ENCODE measurements around the gene EPHB6.

The EPHB6 gene

GRCh38 chr7:142873281-142873784 is 18.5 kb downstream of the EPHB6 start:
- no peaks in the 10 kb centered on the region for H3K27me3 ChIP-seq (ENCODE audit: insufficient read depth, poor library complexity, severe bottlenecking)
- no peak overlapping the region for H3K27ac ChIP-seq (replicated peaks)
- H3K4me3 ChIP-seq (replicated peaks; ENCODE audit: insufficient read depth, low read length) = no peak overlapping the region
- TF ChIP-seq CTCF (IDR thresholded peaks at IDR 0.05; ENCODE audit: insufficient read depth, low read length) = peak; percentile 78
- TF ChIP-seq REST (IDR thresholded peaks at IDR 0.05; ENCODE audit: insufficient replicate concordance, low read depth) = no peak
- no peak for TF ChIP-seq SPI1 (IDR thresholded peaks at IDR 0.05; ENCODE audit: borderline replicate concordance, low read depth)
- TF ChIP-seq POLR2AphosphoS5 (IDR thresholded peaks at IDR 0.05; ENCODE audit: low read depth) = no peak
- TF ChIP-seq GABPA (IDR thresholded peaks at IDR 0.05; ENCODE audit: low read depth) = no peak
- DNase-seq (ENCODE audit: low read depth in 1 of 2, low spot score in 1 of 2) = peak; percentile 32 to 57

DNA sequence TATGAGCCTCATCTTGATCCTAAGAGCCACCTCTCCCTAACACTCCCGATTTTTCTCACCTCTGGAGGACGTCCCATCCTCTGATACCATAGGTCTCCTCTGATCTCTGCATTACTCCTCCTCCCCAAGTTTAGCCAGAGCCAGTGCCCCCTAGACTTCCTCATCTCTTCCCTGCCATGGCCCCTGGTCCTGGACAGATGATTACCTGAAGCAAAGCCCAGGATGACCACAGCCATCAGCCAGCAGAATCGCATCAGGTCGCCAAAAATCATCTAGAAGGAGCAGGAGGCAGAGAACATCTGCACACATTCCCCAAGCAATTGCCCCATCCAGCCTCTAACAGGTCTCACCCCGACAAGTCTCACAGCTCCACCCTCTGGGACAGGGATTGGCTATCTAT is 19.0 kb downstream of the EPHB6 start:
- H3K27ac ChIP-seq (replicated peaks) = no peak overlapping the region
- no peak for DNase-seq (ENCODE audit: low read depth in 1 of 2, low spot score in 1 of 2)
- H3K27me3 ChIP-seq (ENCODE audit: insufficient read depth, poor library complexity, severe bottlenecking) = no peaks in the 10 kb centered on the region
- TF ChIP-seq POLR2AphosphoS5 (IDR thresholded peaks at IDR 0.05; ENCODE audit: low read depth) (no peak), GABPA (IDR thresholded peaks at IDR 0.05; ENCODE audit: low read depth) (no peak), SPI1 (IDR thresholded peaks at IDR 0.05; ENCODE audit: borderline replicate concordance, low read depth) (no peak), REST (IDR thresholded peaks at IDR 0.05; ENCODE audit: insufficient replicate concordance, low read depth) (no peak), CTCF (IDR thresholded peaks at IDR 0.05; ENCODE audit: insufficient read depth, low read length) (no peak)
- H3K4me3 ChIP-seq (replicated peaks; ENCODE audit: insufficient read depth, low read length) = no peak overlapping the region

DNA sequence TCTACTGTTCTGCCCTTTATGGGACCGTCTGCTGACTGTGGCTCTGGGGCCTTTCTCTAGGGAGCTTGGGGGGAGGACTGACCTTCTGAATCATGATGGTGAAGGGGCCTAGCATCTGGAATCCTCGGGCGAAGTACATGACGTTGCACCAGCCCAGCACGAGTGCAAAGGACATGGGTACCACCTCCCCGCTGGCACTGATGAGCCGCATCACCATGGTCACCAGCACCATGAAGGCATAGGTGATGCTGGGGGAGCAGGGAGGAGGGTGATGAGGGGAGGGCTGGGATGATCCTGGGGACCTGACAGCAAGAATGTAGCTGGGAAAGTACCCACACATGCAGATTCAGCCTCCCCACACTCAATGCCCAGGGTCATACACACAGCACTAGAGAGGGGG is 19.5 kb downstream of the EPHB6 start:
- Histone ChIP-seq H3K4me3 (replicated peaks; ENCODE audit: insufficient read depth, low read length) (no peak overlapping the region), H3K27me3 (ENCODE audit: insufficient read depth, poor library complexity, severe bottlenecking) (no peaks in the 10 kb centered on the region), H3K27ac (replicated peaks) (no peak overlapping the region)
- no peak for DNase-seq (ENCODE audit: low read depth in 1 of 2, low spot score in 1 of 2)
- TF ChIP-seq REST (IDR thresholded peaks at IDR 0.05; ENCODE audit: insufficient replicate concordance, low read depth) (no peak), SPI1 (IDR thresholded peaks at IDR 0.05; ENCODE audit: borderline replicate concordance, low read depth) (no peak), GABPA (IDR thresholded peaks at IDR 0.05; ENCODE audit: low read depth) (no peak), POLR2AphosphoS5 (IDR thresholded peaks at IDR 0.05; ENCODE audit: low read depth) (no peak), CTCF (IDR thresholded peaks at IDR 0.05; ENCODE audit: insufficient read depth, low read length) (no peak)
